Astrocyte (in vitro differentiated cells and primary cell): ENCODE results near the gene ZBTB49.

ENCODE experiments used
- CTCF ChIP-seq: IDR thresholded peaks from 2 replicates; pipeline ENCODE4 v1.5.1; 2011; ENCODE audit warnings: low read depth, mild to moderate bottlenecking, inconsistent platforms, low read length, moderate library complexity; ENCODE audit not compliant: insufficient read depth
- EZH2 ChIP-seq: IDR thresholded peaks from 2 replicates; pipeline ENCODE4 v1.6.1; 2012; ENCODE audit warnings: mild to moderate bottlenecking, low read length, inconsistent platforms; ENCODE audit not compliant: insufficient read depth

DNA sequence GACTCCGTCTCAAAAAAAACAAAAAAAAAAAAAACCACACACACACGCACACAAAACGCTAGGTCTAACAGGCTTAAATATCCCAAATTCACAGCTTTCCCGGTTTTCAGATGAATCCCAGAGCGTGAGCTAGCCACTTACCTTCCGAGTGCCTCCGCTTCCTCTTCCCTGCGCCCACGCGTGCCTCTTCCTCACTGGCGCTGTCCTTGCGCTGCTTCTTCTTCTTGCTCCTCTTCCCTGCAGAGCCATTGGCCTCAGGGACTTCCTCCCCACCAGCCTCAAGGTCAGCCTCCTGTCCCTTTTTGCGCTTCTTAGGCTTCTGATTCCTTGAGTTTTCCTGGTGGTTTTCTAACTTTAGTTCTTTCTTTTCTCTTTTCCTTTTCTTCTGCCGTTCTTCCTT is 15.8 kb upstream of the ZBTB49 start:
- TF ChIP-seq CTCF: no peak
- TF ChIP-seq EZH2: no peak
